Uterus (tissue), 2 donors: ENCODE data around the gene RNU4-1.

ENCODE experiments used
- CTCF ChIP-seq, 4 experiments: fragments of 200-600 bp in 2 of 4; fragments of 450-650 bp in 2 of 4; sonication (generic) in 2 of 4; IDR thresholded peaks; one replicate each; pipeline ENCODE4 v1.5.1; 2016 to 2019; ENCODE audit warnings: antibody characterized with exemption in 4 of 4, mild to moderate bottlenecking in 2 of 4, moderate library complexity in 1 of 4
- POLR2A ChIP-seq, 2 donors: fragments of 450-650 bp; IDR thresholded peaks; one replicate each; pipeline ENCODE4 v1.6.1; 2016; ENCODE audit warnings: antibody characterized with exemption in 2 of 2, mild to moderate bottlenecking in 1 of 2, moderate library complexity in 1 of 2

DNA sequence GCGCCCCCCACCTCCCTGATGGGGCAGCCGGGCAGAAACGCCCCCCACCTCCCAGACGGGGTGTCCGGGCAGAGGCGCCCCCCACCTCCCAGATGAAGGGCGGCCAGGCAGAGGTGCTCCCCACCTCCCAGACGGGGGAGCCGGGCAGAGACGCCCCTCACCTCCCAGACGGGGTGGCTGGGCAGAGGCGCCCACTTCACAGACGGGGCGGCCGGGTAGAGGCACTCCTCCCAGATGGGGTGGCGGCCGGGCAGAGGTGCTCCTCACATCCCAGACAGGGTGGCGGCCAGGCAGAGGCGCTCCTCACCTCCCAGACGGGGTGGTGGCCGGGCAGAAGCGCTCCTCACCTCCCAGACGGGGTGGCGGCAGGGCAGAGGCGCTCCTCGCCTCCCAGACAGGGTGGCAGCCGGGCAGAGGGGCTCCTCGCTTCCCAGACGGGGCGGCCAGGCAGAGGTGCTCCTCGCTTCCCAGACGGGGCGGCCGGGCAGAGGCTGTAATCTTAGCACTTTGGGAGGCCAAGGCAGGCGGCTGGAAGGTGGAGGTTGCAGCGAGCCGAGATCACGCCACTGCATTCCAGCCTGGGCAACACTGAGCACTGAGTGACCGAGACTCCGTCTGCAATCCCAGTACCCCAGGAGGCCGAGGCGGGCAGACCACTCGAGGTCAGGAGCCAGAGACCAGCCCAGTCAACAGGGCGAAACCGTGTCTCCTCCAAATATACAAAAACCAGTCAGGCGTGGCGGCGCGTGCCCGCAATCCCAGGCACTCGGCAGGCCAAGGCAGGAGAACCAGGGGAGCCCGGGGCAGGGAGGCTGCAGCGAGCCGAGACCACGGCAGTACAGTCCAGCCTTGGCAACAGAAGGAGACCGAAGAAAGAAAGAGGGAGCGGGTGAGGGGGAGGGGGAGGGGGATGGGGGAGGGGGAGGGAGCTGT lies 14.6 kb downstream of the RNU4-1 start:
- TF ChIP-seq CTCF (IDR thresholded peaks at IDR 0.05) (no peak), POLR2A (IDR thresholded peaks at IDR 0.05) (no peak)
